GM12864 (cell line): ENCODE measurements around the gene NOTCH2.

Experiments
- DNase-seq: peaks from one replicate; pipeline ENCODE4 v3.0.0-alpha.2; 2011; ENCODE audit warnings: low read depth
- H3K4me3 ChIP-seq: 2 replicates; pipeline ENCODE4 v1.5.1; 2011; ENCODE audit warnings: mild to moderate bottlenecking, low read depth, low read length, control low read depth
- TF ChIP-seq, protein P1 (sequence below): IDR thresholded peaks from 2 replicates; pipeline ENCODE4 v1.5.1; 2011; ENCODE audit warnings: low read depth, mild to moderate bottlenecking, moderate library complexity, low read length, control low read depth, inconsistent platforms; ENCODE audit errors: missing control alignments

NOTCH2 gene

DNA sequence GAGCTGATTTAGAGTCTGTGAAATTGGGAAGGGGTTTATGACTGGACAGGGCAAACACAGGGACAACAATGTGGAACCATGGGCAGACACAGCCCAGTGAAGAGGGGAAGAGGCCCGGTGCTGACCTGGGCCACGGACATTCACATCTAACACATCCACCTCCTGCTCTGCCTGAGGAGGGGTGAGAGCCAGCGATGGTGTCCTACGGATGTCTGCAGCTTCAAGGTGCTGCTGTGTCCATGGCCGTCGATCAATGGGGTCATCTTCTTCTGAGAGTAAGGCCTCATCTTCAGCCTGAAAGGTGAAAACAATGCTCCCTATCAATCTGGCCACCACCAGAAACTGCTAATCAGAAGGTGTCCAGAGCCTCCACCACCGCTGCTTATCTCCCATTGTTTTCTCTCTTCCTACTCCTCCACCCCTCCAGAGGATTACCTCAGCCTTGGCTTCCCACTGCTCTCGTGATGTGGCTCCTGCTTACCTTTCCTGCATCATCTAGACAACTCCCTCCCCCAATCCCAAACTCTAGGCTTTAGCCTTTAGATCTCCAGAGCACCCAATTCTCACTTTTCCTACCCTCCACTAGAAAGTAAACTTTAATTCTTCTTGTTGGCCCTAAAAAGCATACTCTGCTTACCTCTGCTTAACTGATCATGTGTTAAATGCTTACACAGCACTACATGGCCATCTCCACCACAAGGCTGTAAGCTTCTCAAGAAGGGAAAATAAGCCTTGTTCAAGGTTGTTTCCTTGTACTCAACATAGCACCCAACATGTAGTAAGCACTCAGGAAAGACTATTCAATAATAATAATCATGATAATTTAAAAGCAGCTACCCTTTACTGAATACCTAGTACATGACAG, 149.1 kb downstream of the NOTCH2 start:
- no peak for DNase-seq
- TF ChIP-seq, protein P1, sequence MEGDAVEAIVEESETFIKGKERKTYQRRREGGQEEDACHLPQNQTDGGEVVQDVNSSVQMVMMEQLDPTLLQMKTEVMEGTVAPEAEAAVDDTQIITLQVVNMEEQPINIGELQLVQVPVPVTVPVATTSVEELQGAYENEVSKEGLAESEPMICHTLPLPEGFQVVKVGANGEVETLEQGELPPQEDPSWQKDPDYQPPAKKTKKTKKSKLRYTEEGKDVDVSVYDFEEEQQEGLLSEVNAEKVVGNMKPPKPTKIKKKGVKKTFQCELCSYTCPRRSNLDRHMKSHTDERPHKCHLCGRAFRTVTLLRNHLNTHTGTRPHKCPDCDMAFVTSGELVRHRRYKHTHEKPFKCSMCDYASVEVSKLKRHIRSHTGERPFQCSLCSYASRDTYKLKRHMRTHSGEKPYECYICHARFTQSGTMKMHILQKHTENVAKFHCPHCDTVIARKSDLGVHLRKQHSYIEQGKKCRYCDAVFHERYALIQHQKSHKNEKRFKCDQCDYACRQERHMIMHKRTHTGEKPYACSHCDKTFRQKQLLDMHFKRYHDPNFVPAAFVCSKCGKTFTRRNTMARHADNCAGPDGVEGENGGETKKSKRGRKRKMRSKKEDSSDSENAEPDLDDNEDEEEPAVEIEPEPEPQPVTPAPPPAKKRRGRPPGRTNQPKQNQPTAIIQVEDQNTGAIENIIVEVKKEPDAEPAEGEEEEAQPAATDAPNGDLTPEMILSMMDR = no peak
- no peak overlapping the region for H3K4me3 ChIP-seq

DNA sequence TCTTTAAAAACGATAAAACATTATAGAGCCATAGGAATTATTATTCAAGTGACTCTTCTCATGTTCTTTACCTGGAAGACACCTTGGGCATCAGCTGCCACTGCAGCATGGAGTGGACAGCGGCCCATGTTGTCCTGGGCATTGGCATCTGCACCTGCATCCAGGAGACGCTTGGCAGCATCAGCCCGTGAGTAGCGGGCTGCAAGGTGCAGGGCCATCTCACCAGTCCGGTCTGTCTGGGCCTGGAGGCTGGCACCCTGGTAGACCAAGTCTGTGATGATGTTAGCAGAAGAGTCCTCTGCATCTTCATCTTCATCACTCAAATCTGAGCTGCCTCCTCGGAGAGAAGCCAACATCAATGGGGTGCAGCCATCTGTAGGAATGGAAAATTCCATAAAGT, 150.2 kb downstream of the NOTCH2 start:
- DNase-seq = no peak
- TF ChIP-seq, protein P1 = no peak
- H3K4me3 ChIP-seq = no peak overlapping the region

DNA sequence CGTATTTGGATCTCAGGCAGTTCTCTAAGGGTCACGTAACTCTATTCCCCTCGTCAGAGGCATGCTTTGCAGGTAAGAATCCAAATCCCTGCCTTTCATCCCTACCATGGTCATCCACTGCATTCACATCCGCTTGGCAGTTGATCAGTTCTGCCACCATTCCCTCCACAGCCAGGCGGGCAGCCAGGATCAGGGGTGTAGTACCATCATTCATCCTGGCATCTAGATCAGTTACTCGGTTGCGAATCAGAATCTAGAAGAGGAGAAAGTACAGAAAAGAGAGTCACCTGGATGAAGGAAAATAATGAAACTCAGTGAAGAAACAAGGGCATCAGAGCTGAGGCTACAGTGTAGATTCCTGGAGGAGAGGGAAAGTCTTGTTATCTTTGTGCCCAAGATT, 151.2 kb downstream of the NOTCH2 start:
- no peak for DNase-seq
- TF ChIP-seq, protein P1 = no peak
- H3K4me3 ChIP-seq = no peak overlapping the region

DNA sequence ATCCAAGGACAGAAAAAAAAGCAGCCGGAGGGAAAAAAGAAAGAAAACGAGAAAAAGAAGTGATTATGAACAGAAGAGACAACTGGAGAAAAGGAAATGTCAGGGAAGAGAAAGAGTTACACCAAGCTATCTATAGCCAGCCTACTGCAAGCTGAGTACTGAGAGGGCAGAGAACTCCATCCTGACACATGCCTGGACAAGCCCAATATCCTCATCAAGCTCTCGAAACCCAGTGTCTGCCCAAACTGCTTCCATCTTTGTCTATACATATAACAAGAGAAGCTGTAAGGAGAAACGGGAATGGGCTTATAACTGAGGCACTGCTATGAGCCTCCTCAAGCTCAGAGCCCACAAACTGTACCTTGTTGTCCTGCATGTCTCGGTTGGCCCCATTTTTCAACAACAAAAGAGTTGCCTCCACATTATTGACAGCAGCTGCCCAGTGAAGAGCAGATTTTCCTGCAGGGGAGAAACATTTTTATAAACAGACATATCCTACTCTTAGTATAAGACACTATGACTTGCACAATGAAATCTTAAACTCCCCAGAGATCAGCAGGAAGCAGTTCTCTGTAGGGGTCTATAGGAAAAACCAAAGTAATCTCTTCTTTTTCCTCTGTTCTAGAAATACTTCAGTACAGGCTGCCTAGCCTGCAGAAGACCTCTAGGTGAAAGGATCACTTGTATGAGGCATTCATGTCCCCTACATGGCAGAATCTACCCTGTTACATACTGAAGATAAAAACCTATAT, 152.0 kb downstream of the NOTCH2 start:
- H3K4me3 ChIP-seq = no peak overlapping the region
- TF ChIP-seq, protein P1 = no peak
- no peak for DNase-seq

DNA sequence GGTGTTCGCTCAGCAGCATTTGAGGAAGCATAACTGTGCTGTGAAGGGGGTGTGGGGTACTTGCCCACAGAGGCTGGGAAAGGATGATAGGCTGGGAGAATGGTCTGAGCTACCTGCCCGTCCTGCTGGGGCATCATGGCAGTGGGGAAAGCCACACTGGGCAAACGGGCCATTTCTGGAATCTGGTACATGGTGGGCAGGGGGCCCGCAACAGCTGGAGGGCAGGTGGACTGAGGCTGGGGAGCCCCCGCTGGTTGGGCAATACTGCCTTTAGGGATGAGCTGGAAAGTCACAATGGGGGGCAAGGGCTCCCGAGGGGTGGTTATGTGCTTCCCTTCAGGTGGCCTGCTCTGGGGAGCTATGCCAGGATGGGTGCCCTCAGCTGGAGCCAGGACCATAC, 153.9 kb downstream of the NOTCH2 start:
- TF ChIP-seq, protein P1 = no peak
- H3K4me3 ChIP-seq = no peak overlapping the region
- DNase-seq = no peak

DNA sequence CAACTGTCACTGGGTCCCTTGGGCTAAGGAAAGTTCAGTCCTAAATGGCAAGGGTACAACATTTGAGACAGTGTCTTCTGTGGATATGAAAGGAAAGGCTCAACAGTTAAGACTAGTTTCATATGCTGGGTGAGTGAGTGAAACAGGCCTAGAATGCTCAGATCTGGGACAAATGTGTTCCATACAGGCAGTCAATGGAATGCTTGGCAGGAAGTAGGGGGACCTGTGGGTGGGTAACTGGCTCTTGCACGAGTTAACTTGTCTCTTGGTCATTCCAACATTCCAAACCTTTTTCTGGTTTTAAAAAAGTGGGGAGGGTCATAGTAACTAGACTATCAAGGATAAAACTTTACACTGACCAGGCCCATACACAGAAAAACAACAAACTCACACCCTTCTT, 155.4 kb downstream of the NOTCH2 start:
- H3K4me3 ChIP-seq = no peak overlapping the region
- TF ChIP-seq, protein P1 = no peak
- DNase-seq = no peak
